Neural progenitor cell (in vitro differentiated cells): Measurements from ENCODE around the gene KRT3. TPM values are rescaled to one million over a fixed set of nuclear protein-coding genes. Genes with fewer than 3 reads are reported as not detected.

Experiments used
- DNase-seq: peaks from one replicate; pipeline ENCODE4 v3.0.0-alpha.2; 2016; ENCODE audit warnings: low spot score
- H2AFZ ChIP-seq: fragments of 200-600 bp; sonication (generic); replicated peaks from 2 replicates; pipeline ENCODE4 v1.6.1; 2016; ENCODE audit warnings: antibody characterized with exemption
- H3F3A ChIP-seq: fragments of 200-600 bp; sonication (generic); 2 replicates; pipeline ENCODE4 v1.6.1; 2016; ENCODE audit warnings: antibody characterized with exemption, low read depth
- H3K27ac ChIP-seq: fragments of 200-600 bp; sonication (generic); 2 replicates; pipeline ENCODE4 v1.5.1; 2016; ENCODE audit warnings: mild to moderate bottlenecking
- H3K27me3 ChIP-seq: fragments of 200-600 bp; sonication (generic); 2 replicates; pipeline ENCODE4 v1.6.1; 2016; ENCODE audit warnings: mild to moderate bottlenecking, moderate library complexity
- H3K36me3 ChIP-seq: fragments of 200-600 bp; sonication (generic); 2 replicates; pipeline ENCODE4 v1.5.1; 2016
- H3K4me1 ChIP-seq: fragments of 200-600 bp; sonication (generic); 2 replicates; pipeline ENCODE4 v1.6.1; 2016; ENCODE audit warnings: mixed run types
- H3K4me2 ChIP-seq: fragments of 200-600 bp; sonication (generic); 2 replicates; pipeline ENCODE4 v1.6.1; 2016
- H3K4me3 ChIP-seq: fragments of 200-600 bp; sonication (generic); 2 replicates; pipeline ENCODE4 v1.5.1; 2016
- H3K79me2 ChIP-seq: fragments of 200-600 bp; sonication (generic); 2 replicates; pipeline ENCODE4 v1.6.1; 2016; ENCODE audit warnings: low read depth
- H3K9ac ChIP-seq: fragments of 200-600 bp; sonication (generic); 2 replicates; pipeline ENCODE4 v1.6.1; 2016
- H3K9me3 ChIP-seq: fragments of 200-600 bp; sonication (generic); 2 replicates; pipeline ENCODE4 v1.5.1; 2016; ENCODE audit warnings: low read depth
- H4K20me1 ChIP-seq: fragments of 200-600 bp; sonication (generic); 2 replicates; pipeline ENCODE4 v1.6.1; 2016; ENCODE audit warnings: low read depth
- H3K27ac Mint-ChIP-seq: 3 replicates; pipeline ENCODE4 v1.8.0; 2021; ENCODE audit warnings: mixed read lengths
- H3K27me3 Mint-ChIP-seq: 2 replicates; pipeline ENCODE4 v1.8.0; 2022; ENCODE audit warnings: low read depth, mild to moderate bottlenecking, inconsistent platforms, moderate library complexity, mixed read lengths; ENCODE audit not compliant: insufficient read depth
- H3K36me3 Mint-ChIP-seq: 3 replicates; pipeline ENCODE4 v1.8.0; 2021; ENCODE audit warnings: mixed read lengths
- H3K4me1 Mint-ChIP-seq: 3 replicates; pipeline ENCODE4 v1.8.0; 2021; ENCODE audit warnings: mixed read lengths
- H3K4me3 Mint-ChIP-seq: 3 replicates; pipeline ENCODE4 v1.8.0; 2021; ENCODE audit warnings: mild to moderate bottlenecking, moderate library complexity, mixed read lengths
- H3K9me3 Mint-ChIP-seq: 3 replicates; pipeline ENCODE4 v1.8.0; 2020; ENCODE audit warnings: mixed read lengths
- EZH2 ChIP-seq: fragments of 200-600 bp; sonication (generic); IDR thresholded peaks from 2 replicates; pipeline ENCODE4 v1.6.1; 2017; ENCODE audit warnings: antibody characterized with exemption, mild to moderate bottlenecking, moderate library complexity
- EZH2phosphoT487 ChIP-seq: fragments of 200-600 bp; sonication (generic); IDR thresholded peaks from 2 replicates; pipeline ENCODE4 v1.6.1; 2017; ENCODE audit warnings: antibody characterized with exemption
- total RNA-seq: library from RNA; depleted of rRNA; stranded (reverse); fragments of >200 nt; gene quantifications from 2 replicates; pipeline ENCODE4 v1.2.3, GENCODE V29; 2015; ENCODE audit warnings: low replicate concordance
- TF ChIP-seq, protein P1 (sequence below): fragments of 200-600 bp; sonication (generic); IDR thresholded peaks from 2 replicates; pipeline ENCODE4 v1.5.1; 2017; ENCODE audit warnings: antibody characterized with exemption, mild to moderate bottlenecking

KRT3 gene
- total RNA-seq, 1 donor from 2014 or later: not detected

DNA sequence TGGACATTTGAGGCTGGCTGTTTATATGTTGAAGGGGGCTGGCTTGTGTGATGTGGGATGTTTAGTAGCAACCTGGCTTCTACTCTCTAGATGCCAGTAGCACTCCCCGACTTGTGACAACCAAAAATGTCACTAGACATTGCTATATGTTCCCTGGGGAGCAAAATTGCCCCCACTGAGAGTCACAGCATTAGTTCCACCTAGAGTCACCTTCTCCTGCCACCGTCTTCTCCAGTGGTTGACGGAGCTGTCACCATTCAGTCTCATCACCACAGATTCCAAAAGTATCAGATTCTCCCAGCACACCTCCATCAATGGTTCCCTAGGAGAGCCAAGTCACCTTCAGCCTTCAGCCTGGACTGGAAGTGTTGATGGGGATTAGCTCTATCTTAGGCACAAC lies 11.0 kb downstream of the KRT3 start:
- H3K36me3 ChIP-seq: no peaks in the 10 kb centered on the region
- H2AFZ ChIP-seq: no peak overlapping the region
- H3K4me2 ChIP-seq: no peak overlapping the region
- no peak for DNase-seq
- H3F3A ChIP-seq: no peaks in the 10 kb centered on the region
- no peaks in the 10 kb centered on the region for H3K27me3 ChIP-seq
- no peaks in the 10 kb centered on the region for H3K9me3 ChIP-seq
- no peak overlapping the region for H3K27ac ChIP-seq
- H3K4me3 Mint-ChIP-seq: no peak overlapping the region
- TF ChIP-seq, protein P1, sequence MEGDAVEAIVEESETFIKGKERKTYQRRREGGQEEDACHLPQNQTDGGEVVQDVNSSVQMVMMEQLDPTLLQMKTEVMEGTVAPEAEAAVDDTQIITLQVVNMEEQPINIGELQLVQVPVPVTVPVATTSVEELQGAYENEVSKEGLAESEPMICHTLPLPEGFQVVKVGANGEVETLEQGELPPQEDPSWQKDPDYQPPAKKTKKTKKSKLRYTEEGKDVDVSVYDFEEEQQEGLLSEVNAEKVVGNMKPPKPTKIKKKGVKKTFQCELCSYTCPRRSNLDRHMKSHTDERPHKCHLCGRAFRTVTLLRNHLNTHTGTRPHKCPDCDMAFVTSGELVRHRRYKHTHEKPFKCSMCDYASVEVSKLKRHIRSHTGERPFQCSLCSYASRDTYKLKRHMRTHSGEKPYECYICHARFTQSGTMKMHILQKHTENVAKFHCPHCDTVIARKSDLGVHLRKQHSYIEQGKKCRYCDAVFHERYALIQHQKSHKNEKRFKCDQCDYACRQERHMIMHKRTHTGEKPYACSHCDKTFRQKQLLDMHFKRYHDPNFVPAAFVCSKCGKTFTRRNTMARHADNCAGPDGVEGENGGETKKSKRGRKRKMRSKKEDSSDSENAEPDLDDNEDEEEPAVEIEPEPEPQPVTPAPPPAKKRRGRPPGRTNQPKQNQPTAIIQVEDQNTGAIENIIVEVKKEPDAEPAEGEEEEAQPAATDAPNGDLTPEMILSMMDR: no peak
- no peak for TF ChIP-seq EZH2phosphoT487
- no peak for TF ChIP-seq EZH2
- no peak overlapping the region for H3K27ac Mint-ChIP-seq
- no peaks in the 10 kb centered on the region for H3K36me3 Mint-ChIP-seq
- H3K4me1 ChIP-seq: no peaks in the 10 kb centered on the region
- no peaks in the 10 kb centered on the region for H3K4me1 Mint-ChIP-seq
- H3K9ac ChIP-seq: no peak overlapping the region
- H3K4me3 ChIP-seq: no peak overlapping the region
- H3K9me3 Mint-ChIP-seq: no peaks in the 10 kb centered on the region
- H3K79me2 ChIP-seq: no peaks in the 10 kb centered on the region
- H4K20me1 ChIP-seq: no peaks in the 10 kb centered on the region
- peaks cover 7% of the 10 kb centered on the region for H3K27me3 Mint-ChIP-seq

DNA sequence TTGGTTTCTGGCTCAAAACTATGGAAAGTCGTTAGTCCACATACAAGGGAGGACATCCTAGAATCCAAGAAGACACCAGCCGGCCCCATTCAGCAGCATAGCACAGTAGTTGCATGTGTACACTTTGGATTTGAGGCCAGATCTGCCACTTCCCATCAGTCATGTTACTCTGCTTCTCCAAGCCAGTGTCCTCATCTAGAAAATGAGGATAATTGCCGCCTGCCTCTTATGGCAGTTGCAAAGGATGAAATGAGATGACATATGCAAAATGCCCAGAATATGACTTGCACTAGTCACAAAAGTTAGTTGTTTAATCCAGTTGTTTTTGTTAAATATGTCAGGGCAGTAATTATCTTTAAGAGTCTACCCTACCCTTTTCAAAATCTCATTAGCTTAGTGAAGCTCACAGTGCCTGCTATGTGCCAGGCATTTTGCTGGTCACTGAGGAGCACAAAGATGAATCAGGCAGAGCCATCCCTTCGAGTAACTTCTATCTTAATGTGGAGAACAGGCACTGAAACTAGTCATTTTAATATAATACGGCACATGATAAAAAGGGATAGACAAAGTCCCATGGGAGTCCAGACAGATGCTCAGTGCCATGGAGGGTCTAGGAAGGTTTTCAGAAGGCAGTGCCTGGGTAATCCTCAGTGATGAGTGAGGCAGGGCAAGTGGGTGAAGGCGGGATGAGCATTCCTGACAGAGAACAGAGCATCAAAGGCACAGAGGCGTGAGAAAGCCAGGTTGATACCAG lies 12.2 kb downstream of the KRT3 start:
- Histone ChIP-seq H3F3A (no peaks in the 10 kb centered on the region), H4K20me1 (no peaks in the 10 kb centered on the region), H3K27ac (no peak overlapping the region), H3K4me2 (no peak overlapping the region), H3K9ac (no peak overlapping the region), H3K4me1 (no peaks in the 10 kb centered on the region), H2AFZ (no peak overlapping the region), H3K9me3 (no peaks in the 10 kb centered on the region), H3K4me3 (no peak overlapping the region), H3K27me3 (peaks cover 2% of the 10 kb centered on the region), H3K79me2 (no peaks in the 10 kb centered on the region), H3K36me3 (no peaks in the 10 kb centered on the region)
- H3K27ac Mint-ChIP-seq: no peak overlapping the region
- H3K27me3 Mint-ChIP-seq: peaks cover 2% of the 10 kb centered on the region
- H3K36me3 Mint-ChIP-seq: no peaks in the 10 kb centered on the region
- H3K9me3 Mint-ChIP-seq: no peaks in the 10 kb centered on the region
- no peak overlapping the region for H3K4me3 Mint-ChIP-seq
- H3K4me1 Mint-ChIP-seq: no peaks in the 10 kb centered on the region
- no peak for TF ChIP-seq EZH2phosphoT487
- TF ChIP-seq EZH2: no peak
- TF ChIP-seq, protein P1: no peak
- DNase-seq: no peak

DNA sequence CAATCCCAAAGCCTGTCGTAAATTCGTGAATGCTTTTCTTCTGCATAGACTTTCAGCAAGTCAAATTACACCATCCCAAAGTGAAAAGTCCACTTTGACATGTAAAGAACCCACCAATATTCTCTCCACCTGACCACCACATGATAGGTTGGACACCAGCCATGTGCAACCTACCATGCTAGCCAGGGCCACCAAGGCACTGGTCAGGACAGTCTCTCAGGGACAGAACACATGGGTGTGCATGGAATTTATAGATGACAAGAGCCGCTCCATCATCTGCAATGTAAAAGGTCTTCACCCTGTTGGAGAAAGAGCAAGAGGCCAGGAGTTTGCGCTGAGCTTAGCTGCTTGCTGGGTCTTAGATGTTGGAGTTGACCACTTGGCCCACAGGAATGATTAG lies 13.4 kb downstream of the KRT3 start:
- no peaks in the 10 kb centered on the region for H3F3A ChIP-seq
- H3K4me3 ChIP-seq: no peak overlapping the region
- H3K9me3 Mint-ChIP-seq: no peaks in the 10 kb centered on the region
- H3K9ac ChIP-seq: no peak overlapping the region
- H3K27ac ChIP-seq: no peak overlapping the region
- TF ChIP-seq, protein P1: no peak
- TF ChIP-seq EZH2 (no peak), EZH2phosphoT487 (no peak)
- no peaks in the 10 kb centered on the region for H3K27me3 Mint-ChIP-seq
- H3K27ac Mint-ChIP-seq: no peak overlapping the region
- H4K20me1 ChIP-seq: no peaks in the 10 kb centered on the region
- H3K36me3 Mint-ChIP-seq: no peaks in the 10 kb centered on the region
- H3K4me2 ChIP-seq: no peak overlapping the region
- H2AFZ ChIP-seq: no peak overlapping the region
- no peaks in the 10 kb centered on the region for H3K4me1 ChIP-seq
- peaks cover 4% of the 10 kb centered on the region for H3K27me3 ChIP-seq
- no peaks in the 10 kb centered on the region for H3K36me3 ChIP-seq
- no peak for DNase-seq
- H3K79me2 ChIP-seq: no peaks in the 10 kb centered on the region
- no peaks in the 10 kb centered on the region for H3K9me3 ChIP-seq
- no peaks in the 10 kb centered on the region for H3K4me1 Mint-ChIP-seq
- H3K4me3 Mint-ChIP-seq: no peak overlapping the region
